ENCODE results near the gene BAZ1B.
"Not testable (repeated sequence)": the region's sequence is repeated elsewhere in the genome, so short reads cannot be mapped to it uniquely, and the experiment has no call there.

The BAZ1B gene

GRCh38 chr7:73442903-73443500 lies 79.1 kb downstream of the BAZ1B start:
- no peak for DNase-seq

- DNase-seq = no peak
Measured at GRCh38 chr7:73442222-73442902, 79.7 kb downstream of the BAZ1B start.

GRCh38 chr7:73439410-73439704 lies 82.7 kb downstream of the BAZ1B start:
- DNase-seq = no peak

- no peak for DNase-seq
Measured at GRCh38 chr7:73438547-73439409, 83.3 kb downstream of the BAZ1B start.

- no peak for DNase-seq
Measured at GRCh38 chr7:73437621-73438416, 84.3 kb downstream of the BAZ1B start.

- no peak for DNase-seq
Measured at GRCh38 chr7:73437091-73437490, 85.0 kb downstream of the BAZ1B start.

GRCh38 chr7:73436031-73436929 lies 85.8 kb downstream of the BAZ1B start:
- no peak for DNase-seq

GRCh38 chr7:73435471-73436009 lies 86.6 kb downstream of the BAZ1B start:
- no peak for DNase-seq

GRCh38 chr7:73434701-73435069 lies 87.4 kb downstream of the BAZ1B start:
- no peak for DNase-seq

GRCh38 chr7:73433924-73434700 lies 88.0 kb downstream of the BAZ1B start:
- DNase-seq = no peak

- DNase-seq = no peak
Measured at GRCh38 chr7:73432676-73433075, 89.4 kb downstream of the BAZ1B start.

- no peak for DNase-seq
Measured at GRCh38 chr7:73431041-73431835, 90.9 kb downstream of the BAZ1B start.

- DNase-seq = not testable (repeated sequence)
Measured at GRCh38 chr7:73430540-73430939, 91.6 kb downstream of the BAZ1B start.

GRCh38 chr7:73429622-73430505 lies 92.2 kb downstream of the BAZ1B start:
- no peak for DNase-seq

- peak; percentile 90 for DNase-seq
Measured at GRCh38 chr7:73429215-73429614, 92.9 kb downstream of the BAZ1B start.

GRCh38 chr7:73427902-73428787 lies 93.9 kb downstream of the BAZ1B start:
- no peak for DNase-seq

- DNase-seq = no peak
Measured at GRCh38 chr7:73426016-73426415, 96.1 kb downstream of the BAZ1B start.

- DNase-seq = no peak
Measured at GRCh38 chr7:73425356-73425983, 96.6 kb downstream of the BAZ1B start.

All from NCI-H1105 treated with DMSO at 0.1 percent for 48 hours (cell line).